Measurements from ENCODE around the gene EZR.

- TF ChIP-seq POLR2AphosphoS5 (IDR thresholded peaks at IDR 0.05; ENCODE audit: low read depth, low read length), result no peak
- no peak for TF ChIP-seq POLR2A (IDR thresholded peaks at IDR 0.05; ENCODE audit: low read depth, low read length)
- no peak for TF ChIP-seq TAF1 (IDR thresholded peaks at IDR 0.05; ENCODE audit: borderline replicate concordance, low read depth, low read length)
Measured at GRCh38 chr6:158756126-158756525, 63.0 kb downstream of the EZR start.

Measured in GM12892 (cell line).